Natural killer cell (primary cell): ENCODE data around the gene DGKB. TPM values are rescaled to one million over a fixed set of nuclear protein-coding genes. Genes with fewer than 3 reads are reported as not detected.

Experiments used
- ATAC-seq, 3 donors: fragments of 150-1000 bp in 2 of 3; fragments of 200-7000 bp in 1 of 3; cut with Tn5 transposase; 1 replicate in 1 of 3; 2 replicates in 2 of 3; pipeline ENCODE4 v1.10.0; 2021; ENCODE audit warnings: mild to moderate bottlenecking in 2 of 3, moderate library complexity in 2 of 3
- DNase-seq, 2 donors: peaks; one replicate each; pipeline versions ENCODE4 v3.0.0 to v3.0.0-alpha.2; 2013 to 2021; ENCODE audit warnings: mixed read lengths in 1 of 2
- H3K27ac ChIP-seq: one replicate; pipeline ENCODE4 v1.5.1; 2013; ENCODE audit warnings: mild to moderate bottlenecking, low read length
- H3K27me3 ChIP-seq: one replicate; pipeline ENCODE4 v1.6.1; 2013; ENCODE audit warnings: low read length; ENCODE audit not compliant: control insufficient read depth, insufficient read depth
- H3K36me3 ChIP-seq: one replicate; pipeline ENCODE4 v1.6.1; 2013; ENCODE audit warnings: low read length; ENCODE audit not compliant: control insufficient read depth, insufficient read depth
- H3K4me1 ChIP-seq: one replicate; pipeline ENCODE4 v1.6.1; 2013; ENCODE audit warnings: low read length; ENCODE audit not compliant: control insufficient read depth, insufficient read depth
- H3K4me3 ChIP-seq: one replicate; pipeline ENCODE4 v1.5.1; 2013; ENCODE audit warnings: low read length
- H3K9me3 ChIP-seq: one replicate; pipeline ENCODE4 v1.6.1; 2013; ENCODE audit warnings: low read length; ENCODE audit not compliant: control insufficient read depth, insufficient read depth
- H3K27ac Mint-ChIP-seq, 2 donors: one replicate each; pipeline ENCODE4 v1.8.0; 2022; ENCODE audit warnings: mild to moderate bottlenecking in 2 of 2, mixed read lengths in 2 of 2, moderate library complexity in 1 of 2
- H3K27me3 Mint-ChIP-seq, 2 donors: one replicate each; pipeline ENCODE4 v1.8.0; 2022; ENCODE audit warnings: low read depth in 2 of 2, mixed read lengths in 2 of 2
- H3K36me3 Mint-ChIP-seq: one replicate; pipeline ENCODE4 v1.8.0; 2022; ENCODE audit warnings: mixed read lengths
- H3K4me1 Mint-ChIP-seq, 2 donors: one replicate each; pipeline ENCODE4 v1.8.0; 2022; ENCODE audit warnings: mixed read lengths in 2 of 2
- H3K4me3 Mint-ChIP-seq: one replicate; pipeline ENCODE4 v1.8.0; 2022; ENCODE audit warnings: mild to moderate bottlenecking, moderate library complexity, mixed read lengths
- H3K9me3 Mint-ChIP-seq, 2 donors: one replicate each; pipeline ENCODE4 v1.8.0; 2022; ENCODE audit warnings: mixed read lengths in 2 of 2
- WGBS: methylation state at CpG from one replicate; pipeline ENCODE4 v1.1.7; 2013; ENCODE audit warnings: missing lambda C conversion rate; ENCODE audit not compliant: insufficient coverage; 5-methylcytosine and 5-hydroxymethylcytosine counted together
- intact Hi-C: fragments of 100-400 bp; cut with micrococcal nuclease; formaldehyde crosslinking; loops from one replicate; pipeline ENCODE4 v1.14.2; 2022
- total RNA-seq, 4 donors: library from RNA; stranded (reverse); fragments of 120-200 nt in 1 of 4; gene quantifications; one replicate each; pipeline versions ENCODE4 v1.2.3 to v1.2.4, GENCODE V29; 2013 to 2022
- TF ChIP-seq, protein P1 (sequence below): fragments of 200-600 bp; IDR thresholded peaks from one replicate; pipeline ENCODE4 v1.8.0; 2022; ENCODE audit warnings: antibody characterized with exemption

Gene DGKB
- total RNA-seq, 3 donors from 2014 or later (not counting 1 experiment from before 2014, with no cell fraction given), result not detected

DNA sequence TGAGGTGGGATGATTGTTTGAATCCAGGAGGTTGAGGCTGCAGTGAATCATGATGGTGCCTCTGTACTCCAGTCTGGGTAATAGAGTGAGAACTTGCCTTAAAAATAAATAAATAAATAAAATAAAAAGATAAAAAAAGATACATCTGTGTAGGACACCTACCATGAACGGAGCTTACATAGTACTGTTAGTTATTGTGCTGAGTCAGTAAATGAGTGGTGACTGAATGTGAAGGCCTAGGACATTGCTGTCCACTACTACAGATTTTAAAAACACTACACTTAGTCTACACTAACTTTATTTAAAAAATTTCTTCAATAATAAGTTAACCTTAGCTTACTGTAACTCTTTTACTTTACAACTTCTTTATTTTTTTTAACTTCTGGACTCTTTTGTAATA is 806.4 kb downstream of the DGKB start:
- H3K27ac Mint-ChIP-seq, result no peak overlapping the region
- no peak overlapping the region for H3K27ac ChIP-seq
- no peak overlapping the region for H3K4me3 ChIP-seq
- no CpG with 5 or more reads among the region's 1 CpG for WGBS
- no peaks in the 10 kb centered on the region for H3K36me3 Mint-ChIP-seq
- no peaks in the 10 kb centered on the region for H3K27me3 ChIP-seq
- H3K36me3 ChIP-seq, result no peaks in the 10 kb centered on the region
- no peak for DNase-seq
- no peaks in the 10 kb centered on the region for H3K27me3 Mint-ChIP-seq
- H3K9me3 Mint-ChIP-seq, result peaks cover 11 to 14% of the 10 kb centered on the region in 2 donors
- H3K4me3 Mint-ChIP-seq, result no peak overlapping the region
- H3K4me1 Mint-ChIP-seq, result no peaks in the 10 kb centered on the region
- intact Hi-C loops, result no loop called here
- no peaks in the 10 kb centered on the region for H3K4me1 ChIP-seq
- no peak for ATAC-seq
- TF ChIP-seq, protein P1, sequence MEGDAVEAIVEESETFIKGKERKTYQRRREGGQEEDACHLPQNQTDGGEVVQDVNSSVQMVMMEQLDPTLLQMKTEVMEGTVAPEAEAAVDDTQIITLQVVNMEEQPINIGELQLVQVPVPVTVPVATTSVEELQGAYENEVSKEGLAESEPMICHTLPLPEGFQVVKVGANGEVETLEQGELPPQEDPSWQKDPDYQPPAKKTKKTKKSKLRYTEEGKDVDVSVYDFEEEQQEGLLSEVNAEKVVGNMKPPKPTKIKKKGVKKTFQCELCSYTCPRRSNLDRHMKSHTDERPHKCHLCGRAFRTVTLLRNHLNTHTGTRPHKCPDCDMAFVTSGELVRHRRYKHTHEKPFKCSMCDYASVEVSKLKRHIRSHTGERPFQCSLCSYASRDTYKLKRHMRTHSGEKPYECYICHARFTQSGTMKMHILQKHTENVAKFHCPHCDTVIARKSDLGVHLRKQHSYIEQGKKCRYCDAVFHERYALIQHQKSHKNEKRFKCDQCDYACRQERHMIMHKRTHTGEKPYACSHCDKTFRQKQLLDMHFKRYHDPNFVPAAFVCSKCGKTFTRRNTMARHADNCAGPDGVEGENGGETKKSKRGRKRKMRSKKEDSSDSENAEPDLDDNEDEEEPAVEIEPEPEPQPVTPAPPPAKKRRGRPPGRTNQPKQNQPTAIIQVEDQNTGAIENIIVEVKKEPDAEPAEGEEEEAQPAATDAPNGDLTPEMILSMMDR, result no peak
- no peaks in the 10 kb centered on the region for H3K9me3 ChIP-seq

GRCh38 chr7:14095233-14095950 is 807.2 kb downstream of the DGKB start:
- Histone ChIP-seq H3K4me3 (no peak overlapping the region), H3K27ac (no peak overlapping the region), H3K4me1 (no peaks in the 10 kb centered on the region), H3K27me3 (no peaks in the 10 kb centered on the region), H3K9me3 (no peaks in the 10 kb centered on the region), H3K36me3 (no peaks in the 10 kb centered on the region)
- DNase-seq (no peak), ATAC-seq (no peak)
- no peaks in the 10 kb centered on the region for H3K36me3 Mint-ChIP-seq
- no peaks in the 10 kb centered on the region for H3K4me1 Mint-ChIP-seq
- H3K9me3 Mint-ChIP-seq, result peaks cover 7 to 8% of the 10 kb centered on the region in 2 donors
- no peaks in the 10 kb centered on the region for H3K27me3 Mint-ChIP-seq
- intact Hi-C loops, result no loop called here
- H3K27ac Mint-ChIP-seq, result no peak overlapping the region
- H3K4me3 Mint-ChIP-seq, result no peak overlapping the region
- TF ChIP-seq, protein P1, result no peak
- 76% methylated on average over 4 of the region's 4 CpGs for WGBS
